Endothelial cell of hepatic sinusoid (primary cell): ENCODE results near the gene SV2B.

Experiments used
- in situ Hi-C: cut with HindIII; loops from 2 replicates; pipeline ENCODE4 v1.10.0; 2017; ENCODE audit warnings: low sequenced_read_pairs

The SV2B gene

GRCh38 chr15:91345736-91346135 lies 245.7 kb downstream of the SV2B start:
- in situ Hi-C loops: no loop called here

GRCh38 chr15:91346259-91346658 lies 246.2 kb downstream of the SV2B start:
- in situ Hi-C loops: no loop called here

- in situ Hi-C loops: no loop called here
Measured at GRCh38 chr15:91348752-91349500, 248.9 kb downstream of the SV2B start.
